HG03354 (cell line): ENCODE measurements around the gene SEMA4D.

Experiments used
- ATAC-seq: cut with Tn5 transposase; IDR thresholded peaks from one replicate; pipeline ENCODE4 v1.9.1; 2021; ENCODE audit warnings: mild to moderate bottlenecking; ENCODE audit not compliant: unreplicated experiment, poor library complexity, severe bottlenecking

Gene SEMA4D

DNA sequence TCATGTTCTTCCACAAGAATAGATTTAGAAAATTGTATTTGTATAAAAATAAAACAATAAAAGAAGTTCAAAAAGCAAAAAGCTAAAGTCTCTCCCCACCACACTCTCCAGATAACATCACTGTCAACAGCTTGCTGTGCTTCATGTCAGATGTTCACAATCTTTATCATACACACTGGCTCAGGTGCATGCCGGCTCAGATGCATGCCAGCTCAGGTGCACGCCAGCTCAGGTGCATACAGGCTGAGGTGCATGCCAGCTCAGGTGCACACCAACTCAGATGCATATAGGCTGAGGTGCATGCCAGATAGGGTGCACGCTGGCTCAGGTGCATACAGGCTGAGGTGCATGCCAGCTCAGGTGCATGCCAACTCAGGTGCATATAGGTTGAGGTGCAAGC lies 26.5 kb downstream of the SEMA4D start:
- no peak for ATAC-seq

DNA sequence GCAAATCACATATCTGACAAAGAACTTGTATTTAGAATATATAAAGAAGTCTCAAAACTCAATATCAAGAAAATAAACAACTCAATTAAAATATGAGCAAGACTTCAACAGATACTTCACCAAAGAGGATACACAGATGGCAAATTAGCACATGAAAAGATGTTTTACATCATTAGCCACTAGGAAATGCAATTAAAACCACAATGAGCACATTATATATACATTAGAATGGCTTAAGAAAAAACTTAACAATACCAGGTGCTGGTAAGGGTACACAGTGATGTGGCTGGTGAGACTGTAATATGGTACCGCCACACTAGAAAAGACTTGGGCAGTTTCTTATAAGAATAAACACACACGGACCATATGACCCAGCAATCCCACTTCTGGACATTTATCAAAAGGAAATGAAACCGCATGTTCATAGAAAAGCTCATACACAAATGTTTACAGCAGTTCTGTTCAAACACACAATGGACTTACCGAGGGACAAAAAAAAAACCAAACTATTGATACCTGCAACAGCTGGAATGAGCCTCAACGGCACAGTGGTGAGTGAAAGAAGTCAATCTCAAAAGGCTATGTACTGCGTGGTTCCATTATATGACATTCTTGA lies 27.6 kb downstream of the SEMA4D start:
- no peak for ATAC-seq

DNA sequence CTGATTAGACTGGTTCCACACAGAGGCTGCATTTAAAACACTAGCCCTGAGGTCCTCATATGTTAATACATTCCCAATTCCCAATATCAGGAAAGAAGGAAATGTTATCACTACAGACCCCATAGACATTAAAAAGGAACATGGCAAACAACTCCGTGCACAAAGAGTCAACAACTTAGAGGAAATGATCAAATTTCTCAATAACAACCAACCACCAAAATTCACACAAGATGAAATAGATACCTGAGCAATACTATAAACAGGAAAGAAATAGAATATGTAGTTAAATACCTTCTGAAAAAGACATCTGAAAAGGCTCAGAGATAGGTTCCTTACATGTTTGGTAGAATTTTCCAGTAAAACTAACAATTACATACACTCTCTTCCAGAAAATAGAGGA lies 28.9 kb downstream of the SEMA4D start:
- ATAC-seq = no peak

DNA sequence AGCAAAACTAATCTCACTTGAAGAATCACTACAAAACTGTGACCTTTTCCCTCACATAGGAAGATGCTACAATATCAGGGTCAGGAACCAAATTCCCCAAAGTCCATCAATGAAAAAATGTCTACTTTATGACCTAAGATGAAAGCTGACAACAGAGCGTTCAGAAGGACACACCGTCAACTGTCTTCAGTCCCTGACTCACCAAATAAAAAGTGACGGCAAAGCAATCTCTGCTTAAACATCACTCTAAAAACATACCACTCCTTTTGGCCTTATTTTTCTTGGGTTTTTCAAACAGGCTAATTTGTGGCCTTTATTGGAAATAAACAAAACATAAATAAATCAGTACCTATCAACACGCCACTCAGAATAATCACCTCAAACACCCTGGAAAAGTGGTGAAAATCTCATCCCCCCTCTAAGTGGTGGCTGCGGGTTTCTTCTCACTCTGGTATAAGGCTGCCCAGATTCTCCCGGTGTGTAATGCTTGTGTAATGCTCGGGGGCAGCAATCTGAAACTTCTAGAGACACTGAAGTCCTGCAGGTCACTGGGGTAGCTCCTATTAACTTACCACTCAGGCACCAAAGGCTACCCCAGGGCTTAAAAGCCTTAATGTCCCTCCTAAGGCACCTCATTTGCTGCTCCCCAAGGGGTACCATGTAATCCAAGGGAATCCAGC lies 29.5 kb downstream of the SEMA4D start:
- no peak for ATAC-seq

DNA sequence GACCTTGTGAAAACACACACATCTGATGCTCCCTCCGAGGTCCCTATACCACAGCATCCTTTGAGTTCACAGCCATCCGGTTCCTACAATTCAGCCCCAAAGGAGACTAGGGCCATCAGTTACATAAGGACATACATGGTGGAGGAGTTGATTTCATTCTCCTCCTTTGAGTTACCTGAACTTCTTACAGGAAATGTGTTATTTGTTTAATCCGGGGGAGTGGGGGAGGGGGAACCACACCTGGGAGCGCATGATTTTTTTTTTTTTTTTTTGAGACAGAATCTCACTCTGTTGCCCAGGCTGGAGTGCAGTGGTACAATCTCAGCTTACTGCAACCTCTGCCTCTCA lies 30.7 kb downstream of the SEMA4D start:
- ATAC-seq = peak; percentile 19

- peak; percentile 80 for ATAC-seq
These were observed 31.2 kb downstream of the SEMA4D start for GRCh38 chr9:89466451-89467277.

DNA sequence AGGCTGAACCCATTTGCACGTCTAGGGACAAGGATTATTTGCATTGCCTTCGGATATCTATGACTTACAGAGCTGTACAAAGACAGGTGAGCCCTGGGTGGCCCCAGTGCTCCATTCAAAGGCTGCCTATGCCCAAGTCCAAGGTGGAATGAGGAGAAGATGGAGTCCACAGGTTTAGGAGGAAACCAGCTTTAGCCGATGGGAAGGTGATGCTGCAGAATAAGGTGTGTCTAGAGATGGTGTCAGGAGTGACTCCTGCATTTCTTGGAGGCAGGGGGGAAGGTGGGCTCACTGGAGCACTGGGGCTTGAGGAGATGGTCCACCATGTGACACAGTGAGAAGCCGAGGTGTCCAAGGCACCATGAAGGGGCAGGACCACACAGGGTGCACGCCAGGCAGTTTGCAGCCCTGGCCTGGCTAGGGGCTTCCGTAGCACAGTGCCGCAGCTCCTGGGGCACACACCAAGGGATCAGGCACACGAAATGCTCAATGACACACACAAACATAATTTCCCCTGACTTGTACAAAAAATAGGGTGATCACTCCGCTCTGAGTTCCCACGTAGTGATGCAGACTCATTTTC lies 32.1 kb downstream of the SEMA4D start:
- ATAC-seq = no peak

DNA sequence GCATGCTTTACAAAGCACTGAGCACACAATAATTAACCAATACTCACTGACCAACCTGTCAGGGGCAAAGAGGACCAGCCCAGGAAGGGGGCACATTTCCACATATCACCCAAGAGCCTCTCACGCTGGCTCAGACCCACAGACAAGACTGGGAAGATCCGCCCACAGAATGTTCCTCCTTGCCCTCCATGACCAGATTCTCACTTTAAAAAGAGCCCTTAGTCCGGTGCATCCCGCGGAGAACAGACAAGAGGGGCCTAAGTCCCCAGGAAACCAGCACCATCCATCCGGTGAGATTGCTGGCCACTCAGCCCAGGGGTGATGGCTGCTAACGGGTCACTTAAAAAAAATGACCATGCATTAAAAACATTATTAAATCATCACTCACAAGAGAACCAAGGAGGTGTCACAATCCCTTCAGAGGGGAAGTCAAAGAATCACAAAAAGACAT lies 32.9 kb downstream of the SEMA4D start:
- no peak for ATAC-seq

DNA sequence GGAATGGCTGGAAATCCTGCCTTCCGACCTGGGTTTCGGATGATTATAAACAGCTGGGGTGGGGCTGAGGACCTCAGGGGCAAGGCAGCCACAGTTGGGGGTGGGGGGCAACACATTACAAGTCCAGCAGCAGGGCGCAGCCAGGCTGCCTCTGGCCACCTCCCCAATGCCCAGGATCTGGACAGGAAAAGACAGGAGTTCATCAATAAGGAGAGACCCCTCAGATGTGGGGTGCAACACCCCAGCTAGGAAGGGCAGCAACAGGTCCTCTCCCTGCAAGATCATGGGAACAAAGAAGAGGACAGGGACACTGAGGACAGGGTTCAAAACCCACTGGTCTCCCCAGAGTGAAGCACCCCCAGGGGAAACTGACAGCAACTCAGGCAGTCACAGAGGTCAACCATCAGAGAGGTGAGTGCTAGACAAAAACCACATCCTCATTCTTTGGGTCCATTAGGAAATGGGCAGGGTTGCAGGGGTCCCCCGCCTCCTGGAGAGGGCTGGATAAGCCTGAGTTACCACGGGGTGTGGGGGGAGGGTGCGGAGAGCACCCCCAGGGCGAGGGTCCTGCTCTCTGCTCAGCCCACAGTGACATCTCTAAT lies 33.5 kb downstream of the SEMA4D start:
- ATAC-seq = peak; percentile 33

DNA sequence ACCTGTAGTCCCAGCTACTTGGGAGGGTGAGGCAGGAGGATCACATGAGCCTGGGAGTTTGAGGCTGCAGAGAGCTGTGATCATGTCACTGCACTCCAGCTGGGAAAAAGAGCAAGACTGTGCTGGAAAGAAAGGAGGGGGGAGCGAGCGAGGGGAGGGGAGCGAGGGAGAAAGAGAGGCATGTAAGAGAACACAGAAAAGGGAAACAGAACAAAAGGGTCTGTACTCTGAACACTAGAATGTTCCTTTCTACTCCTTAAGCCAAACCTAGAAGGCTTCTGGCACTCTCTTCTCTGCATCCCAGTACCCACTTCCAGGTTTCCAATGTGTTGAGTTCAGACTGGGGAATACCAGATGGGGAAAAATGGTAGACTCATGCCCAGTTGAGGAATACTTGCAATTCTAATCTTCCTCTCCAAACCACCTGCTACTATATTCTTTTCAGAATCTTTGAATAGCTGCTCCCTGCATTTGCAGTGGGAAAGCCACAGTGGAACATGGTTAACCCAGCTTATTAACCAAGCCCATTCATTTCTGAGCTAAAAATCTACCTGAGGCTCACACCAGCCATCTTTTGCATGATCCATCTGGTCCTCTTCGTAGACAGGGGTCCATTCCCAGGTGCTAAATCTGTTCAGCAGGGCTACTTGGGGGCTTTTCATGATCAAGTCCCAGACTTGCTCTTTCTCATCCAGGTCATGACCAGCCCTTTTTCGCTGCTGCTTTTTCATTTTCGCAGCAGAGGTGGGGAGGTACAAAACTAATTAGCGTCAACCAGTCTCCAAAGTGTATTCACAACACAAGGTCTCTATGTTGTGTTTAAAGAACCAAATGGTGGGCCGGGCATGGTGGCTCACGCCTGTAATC lies 34.9 kb downstream of the SEMA4D start:
- ATAC-seq = no peak

- no peak for ATAC-seq
These were observed 35.7 kb downstream of the SEMA4D start for GRCh38 chr9:89462199-89462598.

- ATAC-seq = no peak
These were observed 36.6 kb downstream of the SEMA4D start for GRCh38 chr9:89461265-89461664.

- no peak for ATAC-seq
These were observed 37.4 kb downstream of the SEMA4D start for GRCh38 chr9:89460551-89460950.

DNA sequence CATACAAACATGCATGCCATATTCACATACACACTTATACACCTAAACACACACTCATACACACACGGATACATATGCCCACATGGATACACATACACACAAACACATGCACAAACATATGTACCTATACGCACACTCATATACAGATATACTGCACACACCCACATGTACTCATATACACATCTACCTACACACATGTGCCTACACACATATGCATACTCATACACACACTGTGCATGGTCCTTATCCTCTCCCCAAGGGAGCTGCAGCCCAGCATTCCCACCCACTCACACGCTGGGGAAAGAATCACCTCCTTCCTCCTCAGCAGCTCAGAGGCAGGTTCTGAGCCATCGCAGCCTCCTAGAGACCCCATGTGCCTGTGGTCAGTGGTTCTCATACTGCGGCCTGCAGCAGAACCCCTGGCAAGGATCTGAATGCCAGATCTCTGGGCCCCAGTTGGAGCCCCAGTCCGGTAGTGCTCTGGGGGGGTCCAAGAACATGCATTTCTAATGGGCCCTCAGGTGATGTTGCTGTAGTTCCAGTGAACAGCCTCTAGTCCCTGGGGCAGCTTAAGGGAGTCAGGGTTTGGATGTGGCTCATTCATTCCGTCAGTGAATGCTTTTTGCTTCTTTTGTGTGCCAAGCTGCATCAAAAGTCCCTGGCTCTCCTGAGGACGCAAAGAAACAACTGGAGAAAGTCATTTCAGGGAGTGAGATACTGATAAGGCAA lies 39.0 kb downstream of the SEMA4D start:
- ATAC-seq = no peak

DNA sequence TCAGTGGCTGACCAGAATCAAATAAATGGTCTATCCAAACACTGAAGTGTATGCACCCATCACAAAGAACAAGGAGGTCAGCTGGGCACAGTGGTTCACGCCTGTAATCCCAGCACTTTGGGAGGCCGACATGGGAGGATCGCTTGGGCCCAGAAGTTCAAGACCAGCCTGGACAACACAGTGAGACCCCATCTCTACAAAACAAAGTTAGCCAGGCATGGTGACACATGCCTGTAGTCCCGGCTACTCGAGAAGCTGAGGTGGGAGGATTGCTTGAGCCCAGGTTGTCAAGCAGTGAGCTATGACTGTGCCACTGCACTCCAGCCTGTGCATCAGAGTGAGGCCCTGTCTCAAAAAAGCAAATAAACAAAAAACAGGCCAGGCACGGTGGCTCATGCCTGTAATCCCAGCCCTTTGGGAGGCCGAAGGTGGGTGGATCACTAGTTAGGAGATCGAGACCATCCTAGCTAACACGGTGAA lies 40.5 kb downstream of the SEMA4D start:
- ATAC-seq = no peak

DNA sequence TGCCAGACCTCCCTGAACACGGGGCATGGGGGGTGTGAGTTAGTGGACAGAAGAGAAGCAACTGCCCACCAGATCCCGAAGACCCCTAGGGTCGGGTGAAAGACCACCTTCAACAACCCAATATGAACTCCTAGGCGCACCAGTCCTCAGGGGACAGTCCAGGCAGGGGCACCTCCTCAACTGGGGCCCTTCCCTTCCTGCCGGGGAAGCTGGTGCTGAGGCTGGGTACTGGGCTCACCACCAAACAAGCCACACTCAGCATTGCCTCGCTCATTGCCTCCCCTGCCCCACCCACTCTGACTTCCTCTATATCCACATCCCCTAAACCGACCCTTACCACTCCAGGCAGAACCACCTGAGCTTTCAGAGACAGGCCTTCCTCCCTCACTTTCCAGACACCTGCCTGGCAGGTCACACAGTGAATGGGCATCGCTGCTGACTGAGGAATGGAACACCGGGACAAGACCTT lies 42.5 kb downstream of the SEMA4D start:
- no peak for ATAC-seq

- no peak for ATAC-seq
These were observed 43.2 kb downstream of the SEMA4D start for GRCh38 chr9:89454498-89455355.
